H9 (cell line): ENCODE measurements around the gene TIGD1. TPM values are rescaled to one million over a fixed set of nuclear protein-coding genes. Genes with fewer than 3 reads are reported as not detected.
A peak's percentile ranks its signal among the peaks of the same experiment; 100 is the strongest.

Experiments
- DNase-seq: peaks from one replicate; pipeline ENCODE4 v3.0.0-alpha.2; 2017
- H2AFZ ChIP-seq: one replicate; pipeline ENCODE4 v1.6.1; 2013; ENCODE audit warnings: mild to moderate bottlenecking, low read length, control low read depth, moderate library complexity
- H2AK5ac ChIP-seq: 2 replicates; pipeline ENCODE4 v1.6.1; 2013; ENCODE audit warnings: low read length, control low read depth, mixed read lengths; ENCODE audit not compliant: insufficient read length
- H2BK120ac ChIP-seq: one replicate; pipeline ENCODE4 v1.6.1; 2013; ENCODE audit warnings: low read depth, mild to moderate bottlenecking, low read length, control low read depth, inconsistent platforms; ENCODE audit not compliant: poor library complexity, severe bottlenecking
- H2BK12ac ChIP-seq: 2 replicates; pipeline ENCODE4 v1.6.1; 2013; ENCODE audit warnings: low read length, control low read depth, mixed read lengths, low read depth; ENCODE audit not compliant: insufficient read length
- H2BK15ac ChIP-seq: 2 replicates; pipeline ENCODE4 v1.6.1; 2013; ENCODE audit warnings: low read depth, low read length, control low read depth
- H2BK20ac ChIP-seq: one replicate; pipeline ENCODE4 v1.6.1; 2013; ENCODE audit warnings: low read depth, mild to moderate bottlenecking, low read length, control low read depth, inconsistent platforms; ENCODE audit not compliant: poor library complexity, severe bottlenecking
- H2BK5ac ChIP-seq: 2 replicates; pipeline ENCODE4 v1.6.1; 2013; ENCODE audit warnings: low read length, control low read depth, mixed read lengths; ENCODE audit not compliant: insufficient read length
- H3K14ac ChIP-seq: 2 replicates; pipeline ENCODE4 v1.6.1; 2013; ENCODE audit warnings: low read length, control low read depth; ENCODE audit not compliant: insufficient read depth
- H3K18ac ChIP-seq: 2 replicates; pipeline ENCODE4 v1.6.1; 2013; ENCODE audit warnings: low read depth, mild to moderate bottlenecking, mixed read lengths, low read length, control low read depth; ENCODE audit not compliant: insufficient read length
- H3K23ac ChIP-seq: 2 replicates; pipeline ENCODE4 v1.6.1; 2013; ENCODE audit warnings: low read length, control low read depth, mixed read lengths, low read depth; ENCODE audit not compliant: insufficient read length
- H3K23me2 ChIP-seq: 2 replicates; pipeline ENCODE4 v1.6.1; 2013; ENCODE audit warnings: low read depth, mild to moderate bottlenecking, mixed read lengths, low read length, control low read depth; ENCODE audit not compliant: insufficient read length, poor library complexity, severe bottlenecking
- H3K27ac ChIP-seq: 2 replicates; pipeline ENCODE4 v1.5.1; 2013; ENCODE audit warnings: low read length, control low read depth, mixed read lengths, low read depth; ENCODE audit not compliant: insufficient read length
- H3K27me3 ChIP-seq: 2 replicates; pipeline ENCODE4 v1.6.1; 2013; ENCODE audit warnings: low read length, control low read depth, inconsistent platforms; ENCODE audit not compliant: insufficient read depth
- H3K4ac ChIP-seq: 2 replicates; pipeline ENCODE4 v1.6.1; 2013; ENCODE audit warnings: low read depth, mild to moderate bottlenecking, control low read depth, inconsistent platforms, low read length, moderate library complexity
- H3K4me1 ChIP-seq: 2 replicates; pipeline ENCODE4 v1.6.1; 2013; ENCODE audit warnings: low read length, control low read depth, inconsistent platforms; ENCODE audit not compliant: insufficient read depth
- H3K4me2 ChIP-seq: 2 replicates; pipeline ENCODE4 v1.6.1; 2013; ENCODE audit warnings: low read length, control low read depth, mixed read lengths; ENCODE audit not compliant: insufficient read length, insufficient read depth
- H3K56ac ChIP-seq: 2 replicates; pipeline ENCODE4 v1.6.1; 2013; ENCODE audit warnings: low read depth, mild to moderate bottlenecking, mixed read lengths, low read length, control low read depth; ENCODE audit not compliant: insufficient read length
- H3K79me1 ChIP-seq: 2 replicates; pipeline ENCODE4 v1.6.1; 2013; ENCODE audit warnings: low read depth, mild to moderate bottlenecking, moderate library complexity, low read length, control low read depth, inconsistent platforms; ENCODE audit not compliant: insufficient read depth, poor library complexity, severe bottlenecking
- H3K79me2 ChIP-seq: 2 replicates; pipeline ENCODE4 v1.6.1; 2013; ENCODE audit warnings: low read length, control low read depth, inconsistent platforms; ENCODE audit not compliant: insufficient read depth
- H3K9ac ChIP-seq: 2 replicates; pipeline ENCODE4 v1.6.1; 2013; ENCODE audit warnings: low read length, control low read depth, mixed read lengths; ENCODE audit not compliant: insufficient read length; ENCODE audit errors: extremely low read depth
- H3K9me3 ChIP-seq: one replicate; pipeline ENCODE4 v1.6.1; 2013; ENCODE audit warnings: low read depth, low read length, inconsistent platforms; ENCODE audit not compliant: control insufficient read depth
- H3T11ph ChIP-seq: one replicate; pipeline ENCODE4 v1.6.1; 2013; ENCODE audit warnings: mild to moderate bottlenecking, low read length, control low read depth, inconsistent platforms
- H4K20me1 ChIP-seq: one replicate; pipeline ENCODE4 v1.6.1; 2013; ENCODE audit not compliant: control insufficient read depth, insufficient read length, insufficient read depth
- H4K5ac ChIP-seq: 2 replicates; pipeline ENCODE4 v1.6.1; 2013; ENCODE audit warnings: low read depth, mild to moderate bottlenecking, mixed read lengths, low read length, control low read depth; ENCODE audit not compliant: insufficient read length
- H4K8ac ChIP-seq: replicated peaks from 2 replicates; pipeline ENCODE4 v1.6.1; 2013; ENCODE audit warnings: low read length, control low read depth, mixed read lengths, low read depth; ENCODE audit not compliant: insufficient read length
- H4K91ac ChIP-seq: 2 replicates; pipeline ENCODE4 v1.6.1; 2013; ENCODE audit warnings: low read depth, mild to moderate bottlenecking, moderate library complexity, mixed read lengths, low read length, control low read depth; ENCODE audit not compliant: insufficient read length
- H3K27ac Mint-ChIP-seq, 3 experiments: 2 replicates in 2 of 3; 3 replicates in 1 of 3; pipeline ENCODE4 v1.8.0; 2020 to 2021; ENCODE audit warnings: mixed read lengths in 3 of 3, mild to moderate bottlenecking in 1 of 3, moderate library complexity in 1 of 3
- H3K27me3 Mint-ChIP-seq: 2 replicates; pipeline ENCODE4 v1.8.0; 2021; ENCODE audit warnings: low read depth, mild to moderate bottlenecking, moderate library complexity, mixed read lengths
- H3K36me3 Mint-ChIP-seq, 3 experiments: 2 replicates in 2 of 3; 3 replicates in 1 of 3; pipeline ENCODE4 v1.8.0; 2020 to 2021; ENCODE audit warnings: low read depth in 3 of 3, mixed read lengths in 3 of 3; ENCODE audit not compliant: insufficient read depth in 1 of 3
- H3K4me1 Mint-ChIP-seq, 2 experiments: 2 replicates each; pipeline ENCODE4 v1.8.0; 2020; ENCODE audit warnings: mixed read lengths in 2 of 2
- H3K4me3 Mint-ChIP-seq, 2 experiments: 2 replicates in 1 of 2; 3 replicates in 1 of 2; pipeline ENCODE4 v1.8.0; 2020 to 2021; ENCODE audit warnings: mild to moderate bottlenecking in 2 of 2, mixed read lengths in 2 of 2, moderate library complexity in 1 of 2
- H3K9me3 Mint-ChIP-seq, 2 experiments: 2 replicates in 1 of 2; 3 replicates in 1 of 2; pipeline ENCODE4 v1.8.0; 2020; ENCODE audit warnings: mild to moderate bottlenecking in 2 of 2, mixed read lengths in 2 of 2, moderate library complexity in 1 of 2
- CTCF ChIP-seq: fragments of 200-600 bp; sonication (generic); conservative IDR thresholded peaks from 3 replicates; pipeline ENCODE4 v1.8.0; 2021; ENCODE audit warnings: antibody characterized with exemption, mild to moderate bottlenecking
- WGBS: extraction: QIAGEN DNeasy Blood & Tissue Kit; methylation state at CpG from one replicate; pipeline ENCODE4 v1.1.7; 2013; ENCODE audit warnings: missing lambda C conversion rate, low lambda C conversion rate, mixed read lengths; ENCODE audit not compliant: insufficient read length; ENCODE audit errors: extremely low coverage; 5-methylcytosine and 5-hydroxymethylcytosine counted together
- total RNA-seq: library from RNA; stranded (reverse); gene quantifications from 2 replicates; pipeline ENCODE4 v1.2.1, GENCODE V29; 2021

Gene TIGD1
- total RNA-seq, 1 experiment from 2014 or later: 6.3 TPM

GRCh38 chr2:232569541-232569940 is 19.2 kb upstream of the TIGD1 start:
- H3K23me2 ChIP-seq: no peaks in the 10 kb centered on the region
- H2BK5ac ChIP-seq: no peak overlapping the region
- no peaks in the 10 kb centered on the region for H3K4me1 ChIP-seq
- Mint-ChIP-seq H3K27me3 (no peaks in the 10 kb centered on the region), H3K9me3 (no peaks in the 10 kb centered on the region), H3K36me3 (peaks cover 39 to 86% (median 67%) of the 10 kb centered on the region in 3 experiments; a peak in 6 of 7 replicates), H3K27ac (peak overlapping the region in 1 of 3 experiments; percentile 87; a peak in 2 of 7 replicates), H3K4me1 (peaks cover 7 to 9% of the 10 kb centered on the region in 2 experiments; a peak in 3 of 4 replicates), H3K4me3 (no peak overlapping the region)
- no peak overlapping the region for H3T11ph ChIP-seq
- whole genome bisulfite sequencing: no CpG with 5 or more reads among the region's 9 CpGs
- no peak overlapping the region for H3K56ac ChIP-seq
- DNase-seq: no peak
- no peak overlapping the region for H3K18ac ChIP-seq
- no peak overlapping the region for H3K4ac ChIP-seq
- H3K9me3 ChIP-seq: no peaks in the 10 kb centered on the region
- no peak overlapping the region for H2BK120ac ChIP-seq
- H3K79me2 ChIP-seq: no peaks in the 10 kb centered on the region
- H4K20me1 ChIP-seq: no peaks in the 10 kb centered on the region
- H3K4me2 ChIP-seq: no peak overlapping the region
- no peak for TF ChIP-seq CTCF
- no peaks in the 10 kb centered on the region for H3K79me1 ChIP-seq
- no peak overlapping the region for H3K9ac ChIP-seq
- H4K8ac ChIP-seq: no peak overlapping the region
- H4K91ac ChIP-seq: no peak overlapping the region
- no peak overlapping the region for H3K14ac ChIP-seq
- no peak overlapping the region for H2BK15ac ChIP-seq
- no peak overlapping the region for H2AK5ac ChIP-seq
- H2BK20ac ChIP-seq: no peak overlapping the region
- H3K23ac ChIP-seq: no peak overlapping the region
- H2BK12ac ChIP-seq: no peak overlapping the region
- H3K27me3 ChIP-seq: no peaks in the 10 kb centered on the region
- H3K27ac ChIP-seq: no peak overlapping the region
- H2AFZ ChIP-seq: no peak overlapping the region
- H4K5ac ChIP-seq: no peak overlapping the region
